GM18870 (cell line): ENCODE data around the gene KIRREL3.

ENCODE experiments used
- ATAC-seq: cut with Tn5 transposase; IDR thresholded peaks from one replicate; pipeline ENCODE4 v1.9.1; 2021; ENCODE audit warnings: moderate library complexity; ENCODE audit not compliant: unreplicated experiment

Gene KIRREL3

DNA sequence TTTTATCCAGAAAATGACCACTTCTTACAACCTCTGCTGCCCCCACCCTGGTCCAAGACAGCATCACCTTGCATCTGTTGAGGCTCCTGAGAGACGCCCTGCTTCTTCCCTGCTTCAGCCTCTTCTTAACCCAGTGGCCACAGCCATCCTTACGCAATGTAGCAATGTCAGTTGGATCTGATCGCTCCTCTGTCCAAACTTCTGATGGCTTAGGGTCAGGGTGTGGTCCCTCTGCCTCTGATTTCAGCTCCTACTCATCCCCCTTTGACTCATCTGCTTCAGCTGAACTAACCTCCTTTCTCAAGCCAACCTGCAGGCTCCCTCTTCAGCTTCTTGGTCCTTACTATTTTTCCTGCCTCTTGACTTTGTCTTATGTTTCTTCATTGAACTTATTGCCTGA is 280.8 kb downstream of the KIRREL3 start:
- ATAC-seq: no peak

DNA sequence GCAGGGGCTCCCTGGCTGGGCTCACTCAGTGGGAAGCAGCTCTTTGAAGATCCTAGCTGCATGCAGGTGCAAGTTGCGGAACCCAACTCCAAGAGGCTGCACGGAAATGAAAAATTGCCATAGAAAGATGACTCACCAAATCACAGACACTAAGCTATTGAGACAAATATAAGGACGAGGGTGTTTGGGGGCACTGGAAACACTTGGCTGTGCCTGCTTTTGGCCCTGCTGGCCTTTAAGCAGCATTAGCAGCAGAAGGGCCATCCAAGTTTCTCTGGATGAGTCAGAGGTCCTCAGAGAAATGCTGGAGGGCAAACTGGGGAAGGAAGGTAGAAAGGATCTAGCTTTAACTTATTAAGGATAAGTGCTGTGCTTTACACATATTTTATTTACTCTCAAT is 282.3 kb downstream of the KIRREL3 start:
- ATAC-seq: no peak

DNA sequence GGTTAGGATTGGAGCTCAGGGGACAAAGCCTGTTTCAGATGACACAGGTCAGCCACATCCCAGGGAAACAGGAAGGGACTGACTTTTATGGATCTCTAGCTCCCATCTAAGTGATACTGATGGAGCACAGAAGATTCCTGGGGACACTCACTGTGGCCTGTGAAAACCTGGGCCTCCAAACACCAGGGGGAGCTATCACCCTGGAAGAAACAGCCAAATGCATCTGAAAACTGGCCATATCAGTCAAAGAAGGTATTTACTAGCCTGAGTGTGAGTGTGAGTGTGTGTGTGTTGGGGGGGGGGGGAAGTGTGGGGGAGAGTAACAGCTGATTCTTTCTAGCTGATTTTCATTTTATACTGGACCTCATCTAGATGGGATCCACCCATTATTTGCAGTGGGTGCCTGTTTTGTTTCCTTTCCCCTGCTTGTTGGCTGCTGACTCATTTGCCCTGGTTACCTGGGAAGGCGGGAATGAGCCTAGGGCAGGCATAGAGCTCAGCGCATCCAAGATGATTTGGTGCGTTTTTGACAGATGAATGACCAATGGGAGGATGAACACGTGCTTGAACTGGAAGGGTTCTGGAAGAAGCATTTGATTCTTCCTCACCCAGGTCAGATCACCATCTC is 284.0 kb downstream of the KIRREL3 start:
- no peak for ATAC-seq

DNA sequence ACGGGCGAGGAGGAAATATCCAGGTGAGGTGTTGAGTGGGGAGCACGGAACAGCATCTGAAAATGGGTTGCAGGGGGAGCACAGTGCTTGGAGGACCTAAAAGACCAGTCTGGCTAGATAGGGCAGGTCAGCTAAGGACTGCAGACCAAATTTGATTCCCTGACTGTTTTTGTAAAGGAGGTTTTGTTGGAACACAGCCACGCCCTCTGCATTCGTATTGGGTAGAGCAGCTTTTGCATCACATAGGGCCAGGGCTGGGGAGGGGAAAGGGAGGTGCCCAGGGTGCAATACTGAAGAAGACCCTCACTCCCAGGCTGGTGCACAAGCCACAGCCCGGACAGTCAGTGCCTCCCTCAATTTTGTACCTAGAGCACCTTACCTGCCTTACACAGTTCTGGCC is 286.8 kb downstream of the KIRREL3 start:
- ATAC-seq: no peak

DNA sequence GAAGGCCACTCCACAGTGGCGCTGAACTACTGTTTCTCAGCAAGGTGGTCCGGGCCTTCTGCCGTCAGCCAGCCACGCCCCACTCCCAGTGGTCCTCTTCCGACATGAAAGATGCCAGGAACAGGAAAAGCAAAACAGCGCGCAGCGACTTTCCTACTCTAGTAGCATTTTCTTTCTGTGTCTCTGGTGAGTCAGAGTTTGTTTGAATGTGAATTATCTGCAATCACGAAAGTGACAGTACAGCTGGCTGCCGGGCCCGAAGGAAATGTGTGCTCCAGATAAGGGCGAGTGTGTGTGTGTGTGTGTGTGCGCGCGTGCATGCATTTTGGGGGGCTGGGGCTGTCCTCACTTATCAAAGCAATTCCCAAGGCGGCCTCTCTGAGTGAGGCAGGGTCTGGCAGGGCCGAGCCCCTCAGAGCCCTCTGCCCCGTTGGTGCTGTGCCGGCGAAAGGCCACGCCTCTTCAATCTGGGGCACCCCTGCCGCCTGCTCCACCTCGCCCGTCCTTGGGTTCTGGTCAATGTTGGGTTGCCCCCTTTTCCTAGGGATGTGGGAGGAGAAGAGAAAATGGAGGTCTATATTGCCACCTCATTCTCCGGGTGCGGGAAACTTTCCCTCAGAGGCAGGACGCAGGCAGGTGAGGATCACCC is 288.5 kb downstream of the KIRREL3 start:
- ATAC-seq: no peak

DNA sequence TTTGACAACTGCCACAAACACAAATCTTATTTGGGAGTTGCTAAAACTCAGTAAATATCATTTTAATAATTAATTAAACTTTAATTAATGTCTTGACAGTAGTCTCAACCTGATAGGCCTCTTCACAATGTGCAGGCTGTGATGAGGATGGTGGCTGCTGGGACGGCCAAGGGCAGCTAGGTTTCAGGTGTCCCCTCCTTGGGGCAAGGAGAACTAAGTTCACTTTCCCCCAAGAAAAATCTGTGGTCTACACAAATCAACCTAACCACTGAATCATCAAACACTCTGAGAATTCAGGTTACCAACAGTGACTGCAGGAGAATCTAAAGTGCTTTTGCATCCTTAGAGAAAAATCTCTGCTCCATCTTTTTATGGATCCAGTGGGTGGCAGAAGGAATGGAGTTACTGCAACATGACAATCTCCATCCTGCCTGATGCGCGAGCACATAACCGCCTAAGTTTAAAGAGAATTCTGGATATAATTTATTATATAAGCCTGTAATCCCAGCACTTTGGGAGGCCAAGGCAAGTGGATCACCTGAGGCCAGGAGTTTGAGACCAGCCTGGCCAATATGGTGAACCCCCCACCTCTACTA is 289.7 kb downstream of the KIRREL3 start:
- ATAC-seq: no peak

DNA sequence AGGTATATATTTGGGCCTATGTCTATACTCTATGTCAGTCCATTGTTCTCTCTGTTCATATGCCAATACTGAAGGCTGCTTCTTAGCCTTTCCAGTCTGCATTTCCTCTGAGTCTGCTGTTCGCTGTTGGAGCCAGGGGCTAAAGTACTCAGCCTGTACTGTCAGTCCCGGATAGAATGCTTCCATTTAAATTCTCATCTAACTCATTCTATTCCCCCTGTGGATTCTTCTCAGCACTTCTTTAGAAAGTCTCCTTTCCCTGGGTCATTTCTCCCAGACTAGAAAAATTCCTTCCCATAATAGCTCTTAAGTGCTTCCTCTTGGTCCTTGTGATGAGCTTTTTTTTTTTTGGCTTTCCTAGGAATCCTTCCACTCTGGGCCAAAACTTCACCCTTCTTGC is 293.1 kb downstream of the KIRREL3 start:
- ATAC-seq: no peak

DNA sequence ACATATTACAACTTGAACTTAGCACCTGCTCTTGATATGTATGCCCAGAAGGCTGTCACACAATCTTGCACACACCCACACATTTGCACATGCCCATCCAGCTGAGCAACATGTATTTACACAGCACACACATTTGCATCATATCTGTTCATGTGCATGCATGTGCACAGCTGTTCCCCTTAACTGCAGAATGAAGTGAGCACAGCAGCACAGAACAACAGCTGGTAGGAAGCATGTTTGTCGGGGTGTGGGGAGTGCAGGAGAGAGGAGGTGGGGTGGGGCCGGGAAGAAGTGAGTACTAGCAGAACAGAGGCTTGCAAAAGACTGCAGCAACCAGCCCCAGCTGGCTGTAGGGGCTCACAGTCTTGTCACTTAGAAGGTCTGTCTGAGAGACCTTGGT is 296.5 kb downstream of the KIRREL3 start:
- no peak for ATAC-seq

DNA sequence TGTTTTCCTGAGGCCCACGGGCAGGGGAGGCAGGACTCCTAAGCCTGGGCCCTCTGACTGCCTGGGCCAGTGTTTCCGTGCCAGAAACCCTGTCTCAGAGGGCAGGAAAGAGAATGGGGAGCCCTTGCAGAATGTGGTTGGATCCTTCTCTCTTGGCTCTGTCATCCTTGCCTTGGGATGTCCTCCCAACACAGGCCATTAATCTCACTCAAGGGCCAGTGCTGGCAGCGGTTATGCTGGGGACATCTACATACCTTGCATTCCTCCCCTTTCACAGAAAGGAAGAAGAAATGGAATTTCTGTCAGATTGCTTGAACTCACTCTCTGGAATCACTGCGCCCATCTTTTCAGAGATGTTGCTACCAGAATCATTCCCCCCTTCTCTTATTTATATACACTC is 296.9 kb downstream of the KIRREL3 start:
- no peak for ATAC-seq

DNA sequence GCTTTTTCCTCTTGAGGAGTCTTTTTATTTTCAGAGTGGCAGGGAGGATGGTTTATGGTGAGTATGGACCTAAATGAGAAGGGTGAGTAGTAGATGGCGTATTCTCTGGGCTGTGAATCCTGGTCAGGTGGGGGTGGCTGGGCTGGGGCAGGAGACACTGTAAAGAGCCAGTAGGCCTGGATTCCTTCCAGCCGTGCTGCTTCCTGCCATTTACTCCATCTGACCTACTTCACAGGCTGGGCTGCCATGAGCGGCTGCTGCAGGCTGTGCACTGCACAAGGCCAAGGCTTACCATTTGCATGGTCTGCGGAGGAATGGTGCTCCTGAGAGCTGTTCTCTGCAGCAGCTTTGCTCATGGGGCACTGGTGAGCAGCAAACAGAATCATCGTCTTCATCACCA is 297.6 kb downstream of the KIRREL3 start:
- ATAC-seq: no peak

DNA sequence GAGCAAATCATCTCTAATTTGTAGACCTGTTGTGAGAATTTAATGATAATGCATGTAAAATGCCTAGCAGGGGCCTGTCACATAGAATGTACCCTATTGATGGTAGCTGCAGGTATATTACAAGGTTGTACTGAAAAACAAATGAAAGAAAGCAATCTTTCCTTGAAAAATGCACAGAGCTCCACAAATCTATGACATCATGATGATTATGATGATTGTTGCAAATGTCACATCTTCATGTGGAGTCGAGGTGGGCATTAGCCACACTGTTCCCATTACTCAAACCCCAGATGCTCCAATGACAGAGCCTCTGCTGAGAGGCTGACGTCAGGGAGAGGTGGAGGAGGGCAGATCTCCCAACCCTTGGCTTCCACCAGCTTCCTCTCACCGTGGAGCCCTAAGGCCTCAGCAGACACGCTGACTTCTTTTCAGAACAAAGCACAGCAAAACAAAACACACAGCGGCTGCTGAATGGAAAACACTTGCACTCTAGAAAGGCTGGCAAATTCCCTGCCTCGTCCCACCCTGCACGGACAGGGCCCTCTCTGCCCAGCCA is 298.3 kb downstream of the KIRREL3 start:
- ATAC-seq: no peak

DNA sequence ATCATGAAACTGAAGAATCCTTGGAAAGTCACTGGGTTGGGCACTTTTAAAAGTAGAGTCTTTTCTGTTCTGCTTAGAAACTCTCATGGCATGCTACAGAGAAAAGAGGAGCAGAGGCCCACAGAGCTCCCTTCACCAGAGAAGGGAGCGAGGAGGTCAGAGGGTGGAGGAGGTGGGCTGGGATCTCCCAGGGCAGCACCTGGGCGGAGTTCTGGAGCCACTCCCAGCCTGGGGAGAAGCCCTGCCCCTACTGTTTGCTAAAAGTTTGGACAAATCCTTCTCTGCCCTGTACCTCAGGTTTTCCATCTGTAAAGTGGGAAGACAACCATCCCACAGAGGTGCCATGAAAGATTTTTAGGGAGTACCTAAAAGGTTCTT is 299.1 kb downstream of the KIRREL3 start:
- ATAC-seq: no peak

DNA sequence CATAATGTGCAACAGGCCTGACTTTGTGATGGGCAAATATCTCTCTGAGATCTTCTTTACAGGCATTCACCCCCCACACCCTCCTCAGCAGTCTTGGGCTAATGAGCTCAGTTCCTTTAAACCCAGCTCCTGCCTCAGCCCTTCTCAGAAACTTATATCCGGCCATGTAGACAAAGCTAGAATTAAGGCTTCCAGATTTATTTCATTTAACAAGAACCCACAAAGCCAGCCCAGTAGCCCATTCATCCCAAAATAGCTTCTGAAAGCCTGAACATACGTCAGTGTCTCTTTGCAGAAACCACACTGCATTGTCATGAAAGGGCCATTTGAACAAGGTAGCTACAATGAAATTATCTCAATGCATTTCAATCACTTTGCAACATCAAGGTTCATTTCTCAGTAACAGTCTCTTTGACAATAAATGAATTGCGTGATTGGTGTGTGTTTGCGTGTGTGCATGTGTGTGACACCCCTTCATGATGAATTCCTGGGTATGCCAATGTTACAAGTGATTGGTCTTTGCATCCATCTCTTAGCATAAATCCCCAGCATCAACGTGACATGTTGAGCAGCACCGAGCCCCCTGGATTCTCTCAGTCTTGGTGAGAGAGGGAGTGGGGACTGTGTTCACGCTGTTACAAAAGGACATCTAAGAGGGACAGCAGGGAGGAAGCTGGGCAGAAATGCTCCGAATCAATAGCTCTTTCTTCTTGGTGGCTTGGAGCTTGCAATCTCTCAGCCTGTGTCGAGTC is 299.6 kb downstream of the KIRREL3 start:
- peak; percentile 74 for ATAC-seq

DNA sequence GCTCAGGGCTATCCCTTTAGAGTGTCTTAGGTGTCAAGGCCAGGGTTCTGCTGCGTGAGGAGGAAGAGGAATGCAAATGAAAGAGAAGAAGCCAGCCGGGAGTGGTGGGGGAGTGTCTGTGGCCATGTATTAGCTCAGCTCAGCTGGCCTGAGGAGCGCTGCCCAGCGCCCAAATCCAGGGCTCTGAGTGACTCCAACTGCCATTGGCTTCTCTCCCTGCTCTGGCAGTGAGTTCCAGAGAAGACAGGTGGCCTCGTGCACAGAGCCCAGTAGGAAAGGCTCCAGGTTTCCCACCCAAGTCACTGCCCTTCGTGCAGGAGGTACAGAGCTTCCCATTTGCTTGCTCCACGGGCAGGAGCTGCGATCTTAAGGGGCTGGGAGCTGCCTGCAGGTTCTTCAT is 302.0 kb downstream of the KIRREL3 start:
- ATAC-seq: no peak

DNA sequence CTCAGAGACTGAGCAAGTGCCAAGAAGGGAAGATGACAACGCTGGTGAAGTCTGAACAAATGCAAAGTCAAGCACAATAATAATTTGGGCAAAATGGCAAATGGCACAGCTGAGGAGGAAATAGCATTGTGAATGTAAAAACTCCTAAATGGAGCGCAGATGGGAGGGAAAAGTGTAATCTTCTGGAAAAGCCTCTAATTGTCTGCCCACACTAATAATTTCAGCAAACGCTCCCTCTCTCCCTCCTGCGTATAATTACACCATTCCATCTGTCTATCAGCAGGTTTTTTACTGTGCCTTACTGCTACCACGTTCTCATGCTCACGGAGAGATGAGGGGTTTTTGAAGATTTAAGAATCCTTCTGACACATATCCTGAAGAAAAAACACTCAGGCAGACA is 302.6 kb downstream of the KIRREL3 start:
- no peak for ATAC-seq

DNA sequence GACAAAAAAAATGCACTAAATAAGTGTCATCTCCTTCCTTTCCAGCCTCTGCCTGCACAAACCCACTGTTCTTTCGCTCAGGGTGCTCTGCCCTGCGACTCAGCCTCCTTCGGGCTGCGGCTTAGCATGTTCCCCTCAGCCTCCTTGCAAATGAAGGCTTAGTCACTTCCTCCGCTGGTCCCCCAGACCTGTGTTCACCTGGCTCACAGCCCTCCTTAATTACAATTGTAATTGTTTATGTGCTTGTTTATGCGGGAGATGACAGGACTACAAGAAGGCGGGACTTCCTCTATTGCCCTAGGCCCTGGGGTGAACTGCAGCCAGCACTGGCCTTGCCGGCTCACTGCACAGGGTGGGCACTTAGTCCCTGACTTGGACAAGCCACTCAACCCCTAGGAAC is 303.6 kb downstream of the KIRREL3 start:
- no peak for ATAC-seq

DNA sequence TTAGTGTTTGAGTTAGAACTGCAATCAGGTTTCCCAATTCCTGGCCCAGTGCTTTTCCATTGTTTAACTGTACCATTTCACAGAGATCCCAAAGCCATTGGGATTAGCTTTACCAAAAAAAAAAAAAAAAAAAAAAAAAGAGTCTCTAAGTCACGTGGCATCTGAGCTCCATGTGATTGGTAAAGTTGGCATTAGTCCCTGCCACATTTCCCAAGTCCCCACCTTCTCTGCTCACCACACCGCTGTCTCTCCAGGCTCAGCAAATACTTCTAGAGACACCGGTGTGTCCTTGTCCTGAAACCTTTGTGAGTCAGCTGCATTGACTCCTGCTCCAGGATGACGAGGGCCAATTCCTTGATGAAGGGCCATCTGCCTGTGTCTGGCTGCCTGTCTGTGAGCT is 305.3 kb downstream of the KIRREL3 start:
- no peak for ATAC-seq

DNA sequence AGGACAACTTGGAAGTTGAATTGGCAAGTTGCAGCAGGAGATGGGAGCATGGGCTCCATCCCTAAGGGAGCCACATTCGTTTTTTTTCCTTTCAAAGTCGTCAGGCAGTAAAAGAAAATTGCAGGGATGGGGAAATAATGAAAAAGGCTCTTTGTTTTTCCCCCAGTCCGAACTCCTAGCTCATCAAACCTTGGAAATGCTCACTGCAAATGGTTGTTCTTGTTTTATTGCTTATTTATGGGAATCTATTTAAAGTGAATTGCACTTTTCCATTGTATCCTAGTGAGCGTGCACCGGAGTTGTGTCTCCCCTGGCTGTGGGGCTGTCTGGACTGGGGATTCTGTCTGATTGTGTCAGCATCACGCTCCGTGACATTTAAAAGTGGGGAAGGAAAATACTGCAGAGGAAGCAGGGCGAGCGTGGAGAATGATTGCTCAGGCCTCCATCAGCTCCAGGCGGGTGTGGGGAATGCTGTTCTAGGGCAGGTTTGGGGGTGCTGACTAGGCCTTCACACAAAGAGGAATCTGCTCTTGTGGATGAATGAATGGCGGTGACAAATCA is 306.4 kb downstream of the KIRREL3 start:
- no peak for ATAC-seq

DNA sequence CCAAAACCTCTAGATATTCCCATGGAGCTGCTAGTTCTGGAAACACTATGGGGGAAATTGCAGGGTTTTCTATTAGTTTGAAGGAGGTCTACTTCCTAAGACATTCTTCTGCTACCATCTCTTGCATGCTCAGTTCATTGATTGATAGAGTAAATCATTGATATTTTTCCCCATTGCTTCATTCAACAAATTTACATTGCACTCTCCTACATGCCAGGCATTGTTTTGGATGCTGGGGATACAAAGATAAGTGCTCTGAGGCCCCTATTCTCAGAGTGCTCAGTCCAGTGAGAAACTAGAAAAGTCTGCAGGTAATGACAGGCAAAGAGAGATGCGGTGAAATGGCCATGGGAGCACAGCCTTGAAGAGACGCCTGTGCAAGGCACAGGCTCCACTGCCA is 313.1 kb downstream of the KIRREL3 start:
- ATAC-seq: no peak

DNA sequence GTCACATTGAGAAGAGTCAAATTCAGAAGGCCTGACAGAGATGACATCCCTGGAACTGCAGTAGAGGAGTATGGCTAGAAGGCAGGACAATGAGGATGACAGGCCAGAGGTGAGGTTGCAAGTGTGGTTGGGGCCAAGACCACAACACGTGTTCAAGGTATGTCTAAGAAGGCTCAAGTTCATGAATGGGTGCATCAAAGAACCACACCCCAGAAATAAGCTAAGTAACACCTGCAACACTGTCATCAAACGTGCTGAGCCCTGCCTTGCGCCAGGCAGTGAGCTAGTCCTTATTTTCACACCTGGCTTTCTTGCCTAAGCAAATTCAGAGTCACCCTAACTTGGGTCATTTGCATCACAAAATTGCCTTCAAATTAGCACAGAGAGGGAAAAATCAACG is 313.6 kb downstream of the KIRREL3 start:
- no peak for ATAC-seq
